NCI-H510A treated with DMSO at 0.1 percent for 48 hours (cell line): ENCODE results near the gene BHLHA15.

Experiments used
- DNase-seq: peaks from one replicate; lab custom pipeline; 2025; lab: John Stamatoyannopoulos, UW

The BHLHA15 gene

GRCh38 chr7:98187138-98187502 lies 24.1 kb upstream of the BHLHA15 start:
- no peak for DNase-seq

DNA sequence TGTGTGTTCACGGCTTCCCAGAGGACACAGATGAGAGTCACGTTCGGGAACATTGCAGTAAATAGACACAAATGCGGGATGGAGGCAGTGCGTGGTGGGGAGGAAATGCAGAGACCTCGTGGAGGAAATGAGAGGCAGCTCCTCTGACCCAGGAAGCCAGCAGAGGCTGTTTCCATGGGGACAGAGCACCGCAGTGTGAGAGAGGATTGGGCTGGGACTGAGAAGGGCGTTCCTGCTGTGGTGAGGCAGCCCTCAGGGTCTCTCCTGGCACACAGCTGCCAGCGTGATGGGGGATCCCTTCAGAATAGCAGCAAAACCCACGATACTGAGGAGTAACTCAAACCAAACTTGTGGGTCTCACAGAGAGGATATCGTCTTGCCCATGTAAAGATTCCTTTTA lies 21.7 kb upstream of the BHLHA15 start:
- no peak for DNase-seq

- DNase-seq, result no peak
These were observed 19.4 kb upstream of the BHLHA15 start for GRCh38 chr7:98191668-98192431.

GRCh38 chr7:98192781-98193457 lies 18.3 kb upstream of the BHLHA15 start:
- no peak for DNase-seq

DNA sequence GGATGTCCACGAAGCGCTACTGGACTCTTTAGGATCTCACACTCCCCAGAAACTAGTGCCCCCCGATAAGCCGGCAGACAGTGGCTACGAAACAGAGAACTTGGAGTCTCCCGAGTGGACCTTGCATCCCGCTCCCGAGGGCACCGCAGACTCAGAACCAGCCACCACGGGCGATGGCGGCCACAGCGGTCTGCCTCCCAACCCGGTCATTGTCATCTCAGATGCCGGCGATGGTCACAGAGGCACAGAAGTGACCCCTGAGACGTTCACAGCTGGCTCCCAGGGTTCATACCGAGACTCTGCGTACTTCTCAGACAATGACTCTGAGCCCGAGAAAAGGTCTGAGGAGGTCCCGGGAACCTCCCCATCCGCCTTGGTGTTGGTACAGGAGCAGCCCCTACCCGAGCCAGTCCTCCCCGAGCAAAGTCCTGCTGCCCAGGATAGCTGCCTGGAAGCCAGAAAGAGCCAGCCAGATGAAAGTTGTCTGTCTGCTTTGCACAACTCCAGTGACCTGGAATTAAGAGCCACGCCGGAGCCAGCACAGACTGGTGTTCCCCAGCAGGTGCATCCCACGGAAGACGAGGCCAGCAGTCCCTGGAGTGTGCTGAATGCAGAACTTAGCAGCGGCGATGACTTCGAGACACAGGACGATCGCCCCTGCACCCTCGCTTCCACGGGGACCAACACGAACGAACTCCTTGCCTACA lies 17.6 kb upstream of the BHLHA15 start:
- DNase-seq, result no peak

DNA sequence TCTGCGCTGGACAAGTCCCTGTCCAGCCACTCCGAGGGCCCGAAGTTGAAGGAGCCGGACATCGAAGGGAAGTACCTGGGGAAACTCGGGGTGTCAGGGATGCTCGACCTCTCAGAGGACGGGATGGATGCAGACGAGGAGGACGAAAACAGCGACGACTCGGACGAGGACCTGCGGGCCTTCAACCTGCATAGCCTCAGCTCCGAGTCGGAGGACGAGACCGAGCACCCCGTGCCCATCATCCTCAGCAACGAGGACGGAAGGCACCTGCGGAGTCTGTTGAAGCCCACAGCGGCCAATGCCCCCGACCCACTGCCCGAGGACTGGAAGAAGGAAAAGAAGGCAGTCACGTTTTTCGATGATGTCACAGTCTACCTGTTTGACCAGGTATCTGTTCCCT lies 17.1 kb upstream of the BHLHA15 start:
- DNase-seq, result no peak

DNA sequence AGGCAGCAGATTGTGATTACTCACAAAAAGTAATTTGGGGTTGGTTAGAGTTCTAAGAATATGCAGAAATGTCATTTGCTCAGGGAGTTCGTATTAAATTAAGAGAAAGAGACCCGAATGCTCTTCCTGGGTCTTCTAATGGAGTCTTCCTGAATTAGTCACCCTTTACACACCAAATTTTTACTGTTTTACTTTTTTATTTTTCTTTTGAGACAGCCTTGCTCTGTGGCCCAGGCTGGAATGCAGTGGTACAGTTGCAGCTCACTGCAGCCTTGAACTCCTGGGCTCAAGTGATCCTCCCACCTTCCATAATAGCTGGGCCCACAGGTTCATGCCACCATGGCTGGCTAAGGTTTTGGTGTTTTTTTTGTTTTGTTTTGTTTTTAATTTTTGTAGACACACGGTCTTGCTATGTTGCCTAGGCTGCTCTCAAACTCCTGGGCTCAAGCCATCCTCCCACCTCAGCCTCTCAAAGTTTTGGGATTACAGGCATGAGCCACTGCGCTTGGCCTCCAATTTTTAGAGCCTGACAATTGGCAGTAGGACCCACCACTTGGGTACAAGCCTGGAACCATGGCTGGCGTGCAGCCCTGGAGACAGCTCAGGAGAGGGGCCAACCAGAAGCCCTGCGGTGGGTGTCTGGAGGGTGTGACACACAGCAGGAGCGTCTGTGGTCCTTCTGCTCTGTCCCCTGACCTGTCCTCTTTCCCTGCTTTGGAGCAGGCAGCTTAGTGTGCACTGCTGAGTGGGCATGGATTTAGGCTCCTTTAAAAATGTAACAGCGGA lies 16.4 kb upstream of the BHLHA15 start:
- DNase-seq, result no peak

GRCh38 chr7:98196706-98197605 lies 14.3 kb upstream of the BHLHA15 start:
- no peak for DNase-seq

- no peak for DNase-seq
These were observed 12.1 kb upstream of the BHLHA15 start for GRCh38 chr7:98199131-98199530.

GRCh38 chr7:98200364-98200763 lies 10.9 kb upstream of the BHLHA15 start:
- DNase-seq, result no peak

- DNase-seq, result no peak
These were observed 8.7 kb upstream of the BHLHA15 start for GRCh38 chr7:98202367-98203195.

- DNase-seq, result no peak
These were observed 7.8 kb upstream of the BHLHA15 start for GRCh38 chr7:98203261-98203963.

GRCh38 chr7:98203964-98204605 lies 7.2 kb upstream of the BHLHA15 start:
- DNase-seq, result no peak

DNA sequence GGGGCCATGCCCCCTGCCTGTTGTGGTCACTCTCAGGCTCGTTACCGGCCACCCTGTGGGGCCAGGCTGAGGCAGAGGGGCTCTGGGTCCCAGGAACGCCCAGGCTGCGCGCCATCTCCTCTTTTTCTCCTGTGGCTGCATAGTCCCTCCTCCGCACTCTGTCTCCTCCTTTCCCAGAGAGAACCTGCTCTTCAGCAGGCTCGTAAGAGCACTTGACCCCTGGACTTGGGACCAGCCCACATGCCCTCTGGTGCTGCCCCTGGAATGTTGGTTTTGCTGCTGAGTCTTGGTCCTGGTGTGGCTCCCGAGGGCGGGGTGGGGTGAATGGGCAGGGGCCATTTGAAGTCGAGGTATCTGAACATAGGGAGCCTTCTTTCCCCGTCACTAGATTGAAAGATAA lies 6.6 kb upstream of the BHLHA15 start:
- no peak for DNase-seq

- no peak for DNase-seq
These were observed 5.9 kb upstream of the BHLHA15 start for GRCh38 chr7:98205162-98205845.

- DNase-seq, result no peak
These were observed 4.5 kb upstream of the BHLHA15 start for GRCh38 chr7:98206451-98207330.

DNA sequence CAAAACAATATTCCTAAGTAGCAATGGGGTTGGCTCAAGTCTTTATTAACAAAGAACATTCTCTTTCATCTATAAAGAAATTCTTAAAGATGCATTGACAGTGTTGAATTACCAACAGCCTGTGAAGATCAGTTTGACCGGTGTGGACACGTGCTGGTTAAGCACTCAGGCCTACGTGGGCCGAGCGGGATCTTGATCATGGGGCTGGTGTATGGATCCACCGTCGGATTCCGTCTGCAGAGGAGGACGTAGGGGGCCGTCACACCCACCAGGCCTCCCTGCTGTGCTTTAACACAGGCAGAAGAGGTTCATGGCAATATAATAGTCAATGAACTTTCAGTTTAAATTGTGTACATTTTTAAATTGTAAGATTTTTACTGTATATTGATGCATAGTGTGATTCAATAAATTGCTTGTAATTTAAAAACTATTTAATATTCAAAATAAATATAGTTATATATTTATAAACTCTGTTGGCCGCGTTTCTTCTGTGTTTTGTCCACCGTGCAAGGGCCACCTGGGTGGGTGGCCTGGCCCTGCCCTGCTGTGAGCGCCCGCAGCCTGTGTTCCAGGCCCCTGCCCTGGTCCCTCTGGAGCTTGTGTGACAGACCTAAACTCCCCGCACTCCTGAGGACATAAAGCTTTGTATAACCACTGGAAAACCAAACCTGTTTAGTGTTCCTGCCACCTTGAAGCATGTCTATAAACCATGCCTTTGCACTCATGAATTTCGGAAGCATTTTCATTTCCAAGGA lies 1.9 kb upstream of the BHLHA15 start:
- DNase-seq, result no peak
